Neural crest cell (in vitro differentiated cells): Measurements from ENCODE around the gene PRL. TPM values are rescaled to one million over a fixed set of nuclear protein-coding genes. Genes with fewer than 3 reads are reported as not detected.

Source experiments
- DNase-seq: peaks from one replicate; pipeline ENCODE4 v3.0.0; 2021; ENCODE audit warnings: low read depth, mixed read lengths, low spot score
- H3K27ac Mint-ChIP-seq: one replicate; pipeline ENCODE4 v1.8.0; 2021; ENCODE audit warnings: mild to moderate bottlenecking, mixed read lengths; ENCODE audit not compliant: unreplicated experiment
- H3K27me3 Mint-ChIP-seq: 2 replicates; pipeline ENCODE4 v1.8.0; 2021; ENCODE audit warnings: low read depth, mild to moderate bottlenecking, mixed read lengths
- H3K36me3 Mint-ChIP-seq: 2 replicates; pipeline ENCODE4 v1.8.0; 2021; ENCODE audit warnings: low read depth, mild to moderate bottlenecking, mixed read lengths
- H3K4me1 Mint-ChIP-seq: 2 replicates; pipeline ENCODE4 v1.8.0; 2021; ENCODE audit warnings: mixed read lengths
- H3K4me3 Mint-ChIP-seq: one replicate; pipeline ENCODE4 v1.8.0; 2021; ENCODE audit warnings: mild to moderate bottlenecking, mixed read lengths
- H3K9me3 Mint-ChIP-seq: 2 replicates; pipeline ENCODE4 v1.8.0; 2021; ENCODE audit warnings: mixed read lengths
- CTCF ChIP-seq: fragments of 200-600 bp; sonication (generic); conservative IDR thresholded peaks from 2 replicates; pipeline ENCODE4 v1.5.0; 2021; ENCODE audit warnings: antibody characterized with exemption, mild to moderate bottlenecking
- total RNA-seq: library from RNA; stranded (reverse); gene quantifications from 2 replicates; pipeline ENCODE4 v1.2.1, GENCODE V29; 2021

Gene PRL
- total RNA-seq, 1 donor from 2014 or later, result not detected

GRCh38 chr6:22281341-22282085, 15.3 kb downstream of the PRL start:
- no peak overlapping the region for H3K4me3 Mint-ChIP-seq
- peaks cover 9% of the 10 kb centered on the region for H3K36me3 Mint-ChIP-seq
- H3K27me3 Mint-ChIP-seq, result no peaks in the 10 kb centered on the region
- H3K27ac Mint-ChIP-seq, result no peak overlapping the region
- no peak for DNase-seq
- H3K4me1 Mint-ChIP-seq, result no peaks in the 10 kb centered on the region
- peaks cover 13% of the 10 kb centered on the region for H3K9me3 Mint-ChIP-seq
- TF ChIP-seq CTCF, result no peak

- Mint-ChIP-seq H3K27ac (no peak overlapping the region), H3K27me3 (no peaks in the 10 kb centered on the region), H3K9me3 (peaks cover 19% of the 10 kb centered on the region), H3K4me3 (no peak overlapping the region), H3K36me3 (peaks cover 14% of the 10 kb centered on the region), H3K4me1 (no peaks in the 10 kb centered on the region)
- DNase-seq, result no peak
- TF ChIP-seq CTCF, result no peak
Measured at GRCh38 chr6:22279427-22279826, 17.4 kb downstream of the PRL start.

GRCh38 chr6:22271081-22271480, 25.8 kb downstream of the PRL start:
- peaks cover 9% of the 10 kb centered on the region for H3K4me1 Mint-ChIP-seq
- no peak for TF ChIP-seq CTCF
- peaks cover 3% of the 10 kb centered on the region for H3K36me3 Mint-ChIP-seq
- no peak for DNase-seq
- no peaks in the 10 kb centered on the region for H3K27me3 Mint-ChIP-seq
- H3K27ac Mint-ChIP-seq, result no peak overlapping the region
- H3K9me3 Mint-ChIP-seq, result peaks cover 7% of the 10 kb centered on the region
- no peak overlapping the region for H3K4me3 Mint-ChIP-seq

GRCh38 chr6:22263748-22264147, 33.1 kb downstream of the PRL start:
- no peak for TF ChIP-seq CTCF
- no peak for DNase-seq
- Mint-ChIP-seq H3K27me3 (no peaks in the 10 kb centered on the region), H3K27ac (no peak overlapping the region), H3K36me3 (no peaks in the 10 kb centered on the region), H3K4me1 (peaks cover 5% of the 10 kb centered on the region), H3K9me3 (peaks cover 2% of the 10 kb centered on the region), H3K4me3 (no peak overlapping the region)

- Mint-ChIP-seq H3K27me3 (no peaks in the 10 kb centered on the region), H3K4me3 (no peak overlapping the region), H3K4me1 (peaks cover 47% of the 10 kb centered on the region), H3K27ac (no peak overlapping the region), H3K9me3 (peaks cover 13% of the 10 kb centered on the region), H3K36me3 (peaks cover 18% of the 10 kb centered on the region)
- no peak for TF ChIP-seq CTCF
- no peak for DNase-seq
Measured at GRCh38 chr6:22254886-22255285, 42.0 kb downstream of the PRL start.
